Lower lobe of right lung (tissue), 2 donors: Measurements from ENCODE around the gene TSNAXIP1. TPM values are rescaled to one million over a fixed set of nuclear protein-coding genes. Genes with fewer than 3 reads are reported as not detected.

Source experiments
- ATAC-seq, 2 donors: fragments of 200-7000 bp; cut with Tn5 transposase; one replicate each; pipeline ENCODE4 v1.9.1; 2020 to 2022; ENCODE audit warnings: mild to moderate bottlenecking in 2 of 2, moderate library complexity in 2 of 2
- DNase-seq: peaks from one replicate; pipeline ENCODE4 v3.0.0-alpha.2; 2020
- H3K27ac ChIP-seq: fragments of 200-600 bp; one replicate; pipeline ENCODE4 v1.8.0; 2022
- H3K27me3 ChIP-seq: fragments of 200-600 bp; one replicate; pipeline ENCODE4 v1.8.0; 2022; ENCODE audit warnings: low read depth
- H3K36me3 ChIP-seq: fragments of 200-600 bp; one replicate; pipeline ENCODE4 v1.8.0; 2022; ENCODE audit warnings: mild to moderate bottlenecking
- H3K4me1 ChIP-seq: fragments of 200-600 bp; one replicate; pipeline ENCODE4 v1.8.0; 2022
- H3K4me3 ChIP-seq: fragments of 200-600 bp; one replicate; pipeline ENCODE4 v1.8.0; 2022; ENCODE audit warnings: mild to moderate bottlenecking
- H3K9me3 ChIP-seq: fragments of 200-600 bp; one replicate; pipeline ENCODE4 v1.8.0; 2022
- intact Hi-C: fragments of 100-400 bp; cut with DNase I; formaldehyde crosslinking; loops from one replicate; pipeline ENCODE4 v1.11.0; 2022
- total RNA-seq: library from RNA; stranded (reverse); fragmentation: NEBNext Ultra II Directional; extraction: Animal tissue kit (Norgen Biotek cat#: 25700); gene quantifications from one replicate; pipeline ENCODE4 v1.2.1, GENCODE V29; 2021
- TF ChIP-seq, protein P1 (sequence below): fragments of 200-600 bp; IDR thresholded peaks from one replicate; pipeline ENCODE4 v1.8.0; 2022; ENCODE audit warnings: antibody characterized with exemption, mild to moderate bottlenecking
- donor health status: DM: no; HTN: yes; CAD: no; lungs with severe emphysema.

Gene TSNAXIP1
- total RNA-seq, 1 donor from 2014 or later: 3.5 TPM

DNA sequence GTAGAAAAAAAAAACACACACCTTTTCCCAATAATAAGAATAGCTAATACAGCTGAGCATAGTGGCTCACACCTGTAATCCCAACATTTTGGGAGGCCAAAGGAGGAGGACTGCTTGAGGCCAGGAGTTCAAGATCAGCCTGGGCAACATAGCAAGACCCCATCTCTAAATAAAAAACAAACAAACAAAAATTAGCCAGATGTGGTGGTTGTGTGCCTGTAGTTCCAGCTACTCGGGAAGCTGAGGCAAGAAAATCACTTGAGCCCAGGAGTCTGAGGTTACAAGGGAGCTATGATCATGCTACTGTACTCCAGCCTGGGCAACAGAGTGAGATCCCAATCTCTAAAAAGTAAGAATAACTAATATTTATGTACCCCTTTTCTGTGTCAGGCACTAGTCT lies 44.8 kb upstream of the TSNAXIP1 start:
- ATAC-seq: no peak
- Histone ChIP-seq H3K9me3 (no peaks in the 10 kb centered on the region), H3K27me3 (no peaks in the 10 kb centered on the region), H3K36me3 (peaks cover 37% of the 10 kb centered on the region), H3K4me3 (no peak overlapping the region), H3K4me1 (no peaks in the 10 kb centered on the region), H3K27ac (no peak overlapping the region)
- DNase-seq: no peak
- TF ChIP-seq, protein P1, sequence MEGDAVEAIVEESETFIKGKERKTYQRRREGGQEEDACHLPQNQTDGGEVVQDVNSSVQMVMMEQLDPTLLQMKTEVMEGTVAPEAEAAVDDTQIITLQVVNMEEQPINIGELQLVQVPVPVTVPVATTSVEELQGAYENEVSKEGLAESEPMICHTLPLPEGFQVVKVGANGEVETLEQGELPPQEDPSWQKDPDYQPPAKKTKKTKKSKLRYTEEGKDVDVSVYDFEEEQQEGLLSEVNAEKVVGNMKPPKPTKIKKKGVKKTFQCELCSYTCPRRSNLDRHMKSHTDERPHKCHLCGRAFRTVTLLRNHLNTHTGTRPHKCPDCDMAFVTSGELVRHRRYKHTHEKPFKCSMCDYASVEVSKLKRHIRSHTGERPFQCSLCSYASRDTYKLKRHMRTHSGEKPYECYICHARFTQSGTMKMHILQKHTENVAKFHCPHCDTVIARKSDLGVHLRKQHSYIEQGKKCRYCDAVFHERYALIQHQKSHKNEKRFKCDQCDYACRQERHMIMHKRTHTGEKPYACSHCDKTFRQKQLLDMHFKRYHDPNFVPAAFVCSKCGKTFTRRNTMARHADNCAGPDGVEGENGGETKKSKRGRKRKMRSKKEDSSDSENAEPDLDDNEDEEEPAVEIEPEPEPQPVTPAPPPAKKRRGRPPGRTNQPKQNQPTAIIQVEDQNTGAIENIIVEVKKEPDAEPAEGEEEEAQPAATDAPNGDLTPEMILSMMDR: no peak
- intact Hi-C loops: no loop called here

DNA sequence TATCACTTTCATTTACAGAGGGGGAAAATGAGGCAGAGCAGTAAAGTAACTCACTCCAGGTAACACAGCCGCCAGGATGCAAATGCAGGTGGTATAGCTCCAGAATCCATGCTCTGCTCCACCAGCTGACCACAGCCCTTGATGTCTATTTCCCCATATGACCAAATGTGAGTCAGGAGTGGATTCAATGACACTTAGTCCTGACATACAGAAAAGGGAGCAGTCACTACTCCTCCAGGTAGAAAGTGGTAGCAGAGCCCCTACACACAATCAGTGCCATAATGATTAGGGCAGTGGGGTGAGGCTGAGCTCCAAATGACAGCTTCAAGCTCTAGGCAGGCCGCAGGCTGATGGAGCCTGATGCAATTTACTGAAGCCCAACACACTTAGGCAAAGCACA lies 44.3 kb upstream of the TSNAXIP1 start:
- Histone ChIP-seq H3K4me3 (no peak overlapping the region), H3K27me3 (no peaks in the 10 kb centered on the region), H3K4me1 (no peaks in the 10 kb centered on the region), H3K36me3 (peaks cover 37% of the 10 kb centered on the region), H3K27ac (no peak overlapping the region), H3K9me3 (no peaks in the 10 kb centered on the region)
- intact Hi-C loops: no loop called here
- DNase-seq (no peak), ATAC-seq (no peak)
- TF ChIP-seq, protein P1: no peak

DNA sequence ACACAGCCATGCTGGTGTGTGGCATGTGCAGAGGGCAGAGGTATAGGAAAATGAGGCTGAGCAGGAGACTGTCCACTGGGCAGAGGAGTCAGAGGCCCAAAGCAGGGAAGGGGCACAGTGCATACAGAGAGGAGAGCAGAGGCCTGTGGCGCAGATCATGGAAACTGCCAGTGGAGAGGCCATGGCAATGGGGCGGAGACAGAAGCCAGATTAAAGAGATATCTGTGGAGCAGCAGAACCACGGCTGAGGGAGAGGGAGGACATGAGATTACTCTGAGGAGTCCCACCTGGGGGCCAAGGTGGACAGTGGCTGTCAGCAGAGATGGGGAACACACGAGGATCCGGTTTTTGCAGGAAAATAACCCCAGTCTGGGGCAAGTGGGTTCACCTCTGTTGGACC lies 43.6 kb upstream of the TSNAXIP1 start:
- no peak overlapping the region for H3K4me3 ChIP-seq
- peak in 1 of 2 donors; percentile 31 for ATAC-seq
- no peak for DNase-seq
- H3K27ac ChIP-seq: no peak overlapping the region
- H3K9me3 ChIP-seq: no peaks in the 10 kb centered on the region
- TF ChIP-seq, protein P1: no peak
- intact Hi-C loops: no loop called here
- peaks cover 35% of the 10 kb centered on the region for H3K36me3 ChIP-seq
- H3K27me3 ChIP-seq: no peaks in the 10 kb centered on the region
- H3K4me1 ChIP-seq: no peaks in the 10 kb centered on the region

DNA sequence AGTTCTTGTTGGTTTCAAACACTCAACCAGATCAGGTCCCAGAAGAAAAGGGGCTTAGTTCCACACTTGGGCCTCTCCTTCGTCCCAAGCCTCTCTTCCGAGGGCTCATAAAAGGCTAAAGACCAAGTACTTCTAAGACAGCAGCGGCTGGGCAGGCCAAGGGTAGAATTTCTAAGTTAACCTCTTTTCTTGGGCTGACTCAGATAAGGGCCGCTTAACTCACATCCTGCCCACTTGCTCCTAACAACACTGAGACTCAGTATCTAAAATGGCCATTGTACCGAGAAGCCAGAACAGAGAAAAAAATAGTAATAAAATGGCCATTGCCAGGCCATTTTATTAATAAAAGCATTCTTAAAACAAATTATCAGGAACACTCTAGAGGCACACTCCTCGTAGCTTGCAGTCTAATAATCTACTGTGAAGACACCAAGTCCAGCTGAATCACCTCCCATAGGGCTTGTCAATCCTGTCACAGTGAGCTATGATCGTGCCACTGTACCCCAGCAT lies 42.5 kb upstream of the TSNAXIP1 start:
- ATAC-seq (no peak), DNase-seq (no peak)
- H3K36me3 ChIP-seq: peaks cover 37% of the 10 kb centered on the region
- H3K27ac ChIP-seq: no peak overlapping the region
- no peaks in the 10 kb centered on the region for H3K4me1 ChIP-seq
- intact Hi-C loops: no loop called here
- H3K9me3 ChIP-seq: no peaks in the 10 kb centered on the region
- no peak overlapping the region for H3K4me3 ChIP-seq
- H3K27me3 ChIP-seq: no peaks in the 10 kb centered on the region
- TF ChIP-seq, protein P1: no peak

DNA sequence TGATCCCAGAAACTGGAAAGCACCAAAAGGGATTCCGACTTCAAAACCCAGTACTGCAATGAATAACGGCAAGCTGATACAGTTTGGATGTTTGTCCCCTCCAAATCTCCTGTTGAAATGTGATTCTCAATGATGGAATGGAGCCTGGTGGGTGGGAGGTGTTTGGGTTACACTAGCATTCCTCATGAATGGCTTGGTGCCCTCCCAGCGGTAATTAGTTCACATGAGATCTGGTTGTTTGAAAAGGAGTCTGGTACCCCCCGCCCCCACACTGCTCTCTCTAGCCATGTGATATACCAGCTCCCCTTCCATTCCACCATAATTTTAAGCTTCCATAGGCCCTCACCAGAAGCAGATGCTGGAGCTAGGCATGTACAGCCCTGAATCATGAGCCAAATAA lies 40.4 kb upstream of the TSNAXIP1 start:
- Histone ChIP-seq H3K9me3 (no peaks in the 10 kb centered on the region), H3K4me1 (no peaks in the 10 kb centered on the region), H3K27ac (no peak overlapping the region), H3K36me3 (peaks cover 43% of the 10 kb centered on the region), H3K4me3 (no peak overlapping the region), H3K27me3 (no peaks in the 10 kb centered on the region)
- DNase-seq (no peak), ATAC-seq (no peak)
- intact Hi-C loops: no loop called here
- TF ChIP-seq, protein P1: no peak

DNA sequence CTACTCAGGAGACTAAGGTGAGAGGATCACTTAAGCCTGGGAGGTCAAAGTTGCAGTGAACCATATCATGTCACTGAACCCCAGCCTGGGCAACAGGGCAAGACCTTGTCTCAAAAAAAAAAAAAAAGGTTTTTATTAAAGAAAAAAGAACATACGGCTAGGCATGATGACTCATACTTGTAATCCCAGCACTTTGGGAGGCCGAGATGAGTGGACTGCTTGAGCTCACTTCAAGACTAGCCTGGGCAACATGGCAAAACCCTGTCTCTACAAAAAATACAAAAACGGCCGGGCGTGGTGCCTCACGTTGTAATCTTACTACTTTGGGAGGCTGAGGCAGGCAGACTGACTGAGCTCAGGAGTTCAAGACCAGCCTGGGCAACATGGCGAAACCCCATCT lies 38.7 kb upstream of the TSNAXIP1 start:
- Histone ChIP-seq H3K36me3 (peaks cover 44% of the 10 kb centered on the region), H3K27ac (no peak overlapping the region), H3K27me3 (no peaks in the 10 kb centered on the region), H3K4me1 (peaks cover 4% of the 10 kb centered on the region), H3K4me3 (no peak overlapping the region), H3K9me3 (no peaks in the 10 kb centered on the region)
- no peak for ATAC-seq
- DNase-seq: no peak
- intact Hi-C loops: no loop called here
- TF ChIP-seq, protein P1: no peak
